ENCODE data around the gene TRABD.
"Not testable (repeated sequence)": the region's sequence is repeated elsewhere in the genome, so short reads cannot be mapped to it uniquely, and the experiment has no call there.

The TRABD gene

DNA sequence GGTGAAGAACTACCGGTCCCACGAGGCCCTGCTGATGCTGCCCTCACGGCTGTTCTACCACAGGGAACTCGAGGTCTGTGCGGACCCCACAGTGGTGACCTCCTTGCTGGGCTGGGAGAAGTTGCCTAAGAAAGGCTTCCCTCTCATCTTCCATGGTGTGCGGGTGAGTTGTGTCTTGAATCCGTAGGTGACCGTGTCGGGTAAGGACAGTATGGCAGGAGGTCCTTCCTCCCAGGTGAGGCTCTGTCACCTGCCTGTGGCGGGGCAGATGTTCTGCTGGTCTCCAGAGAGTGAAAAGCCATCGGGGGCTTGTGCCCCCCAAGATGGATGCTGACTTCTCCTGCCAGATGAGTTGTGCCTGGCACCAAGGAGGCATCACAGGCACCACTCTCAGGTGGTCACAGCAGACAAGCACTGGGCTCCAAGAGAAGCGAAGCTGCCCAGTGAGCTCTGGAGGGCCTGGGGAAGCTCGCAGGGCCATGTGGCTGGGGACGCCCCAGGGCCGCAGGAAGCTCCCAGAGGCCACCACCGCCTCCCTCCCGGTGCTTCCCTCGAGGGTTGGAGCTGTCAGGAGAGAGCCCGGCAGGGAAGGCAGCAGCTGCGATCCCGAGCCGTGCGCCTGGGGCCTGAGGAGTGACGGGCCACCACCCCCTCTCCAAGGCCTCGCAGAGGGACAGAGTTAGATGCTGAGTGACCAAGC lies 32.5 kb upstream of the TRABD start:
- DNase-seq = no peak

DNA sequence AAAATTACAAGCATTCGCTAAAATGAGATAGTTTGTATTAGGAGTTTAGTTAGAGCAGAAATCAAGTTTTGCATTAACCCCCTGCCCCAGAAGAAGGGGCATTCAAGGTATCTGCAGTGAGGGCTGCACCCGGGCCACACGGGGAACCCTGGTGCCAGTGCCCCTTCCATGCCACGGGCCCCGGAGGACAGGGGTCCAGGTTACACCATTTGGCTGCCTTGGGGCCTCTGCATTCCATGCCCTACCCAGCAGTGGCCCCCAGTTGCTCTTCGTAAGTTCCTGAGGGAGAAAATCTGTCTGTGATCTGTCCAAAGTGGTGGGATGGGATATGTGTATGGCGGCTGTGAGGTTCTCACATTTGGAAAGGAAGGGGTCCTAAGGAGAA lies 32.0 kb upstream of the TRABD start:
- no peak for DNase-seq

DNA sequence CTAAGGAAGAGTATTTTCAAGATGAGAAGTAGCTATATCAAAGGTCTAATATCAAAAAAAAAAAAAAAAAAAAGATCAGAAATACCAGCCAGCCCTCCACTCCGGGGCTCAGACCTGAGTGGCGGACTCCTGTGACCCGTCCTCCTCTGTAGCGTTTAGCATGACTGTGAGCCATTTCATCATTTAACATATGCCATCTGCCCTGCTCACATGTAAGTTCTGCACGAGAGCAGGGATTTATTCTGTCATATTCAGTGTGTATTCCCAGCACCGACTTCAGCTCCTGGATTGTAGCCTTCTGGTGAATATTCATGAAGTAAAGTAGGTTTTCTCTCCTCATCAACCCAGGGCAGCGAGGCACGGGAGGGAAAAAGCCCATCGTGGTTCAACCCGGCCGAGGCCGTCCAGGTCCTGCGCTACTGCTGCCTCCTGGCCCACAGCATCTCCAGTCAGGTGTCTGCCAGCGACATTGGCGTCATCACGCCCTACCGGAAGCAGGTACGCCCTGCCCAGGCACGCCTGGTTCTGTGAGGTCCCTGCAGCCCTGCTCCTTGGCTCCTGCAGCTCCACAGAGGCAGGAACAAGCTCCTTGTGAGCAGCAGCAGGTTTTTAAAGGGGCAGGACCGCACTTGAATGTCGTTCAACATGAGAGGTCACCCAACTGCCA lies 27.9 kb upstream of the TRABD start:
- DNase-seq = no peak

DNA sequence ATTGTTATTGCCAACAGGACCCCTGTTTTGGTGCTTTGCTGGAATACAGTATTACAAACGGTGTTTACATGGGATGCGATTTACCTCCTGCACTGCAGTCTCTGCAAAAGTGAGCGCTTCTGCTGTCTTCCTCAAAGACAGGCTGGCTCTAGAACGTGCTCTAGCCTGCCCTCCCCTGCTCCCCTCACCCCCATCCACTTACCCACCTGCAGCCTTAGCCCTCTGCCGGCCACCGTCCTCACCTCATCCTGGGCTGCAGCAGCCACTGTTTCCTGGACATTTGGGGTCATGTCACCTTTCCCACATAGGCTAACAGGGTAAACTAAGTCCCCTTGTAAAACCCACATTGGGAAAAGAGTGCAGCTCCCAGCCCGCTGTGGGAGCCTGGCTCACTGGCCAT lies 24.8 kb upstream of the TRABD start:
- no peak for DNase-seq

DNA sequence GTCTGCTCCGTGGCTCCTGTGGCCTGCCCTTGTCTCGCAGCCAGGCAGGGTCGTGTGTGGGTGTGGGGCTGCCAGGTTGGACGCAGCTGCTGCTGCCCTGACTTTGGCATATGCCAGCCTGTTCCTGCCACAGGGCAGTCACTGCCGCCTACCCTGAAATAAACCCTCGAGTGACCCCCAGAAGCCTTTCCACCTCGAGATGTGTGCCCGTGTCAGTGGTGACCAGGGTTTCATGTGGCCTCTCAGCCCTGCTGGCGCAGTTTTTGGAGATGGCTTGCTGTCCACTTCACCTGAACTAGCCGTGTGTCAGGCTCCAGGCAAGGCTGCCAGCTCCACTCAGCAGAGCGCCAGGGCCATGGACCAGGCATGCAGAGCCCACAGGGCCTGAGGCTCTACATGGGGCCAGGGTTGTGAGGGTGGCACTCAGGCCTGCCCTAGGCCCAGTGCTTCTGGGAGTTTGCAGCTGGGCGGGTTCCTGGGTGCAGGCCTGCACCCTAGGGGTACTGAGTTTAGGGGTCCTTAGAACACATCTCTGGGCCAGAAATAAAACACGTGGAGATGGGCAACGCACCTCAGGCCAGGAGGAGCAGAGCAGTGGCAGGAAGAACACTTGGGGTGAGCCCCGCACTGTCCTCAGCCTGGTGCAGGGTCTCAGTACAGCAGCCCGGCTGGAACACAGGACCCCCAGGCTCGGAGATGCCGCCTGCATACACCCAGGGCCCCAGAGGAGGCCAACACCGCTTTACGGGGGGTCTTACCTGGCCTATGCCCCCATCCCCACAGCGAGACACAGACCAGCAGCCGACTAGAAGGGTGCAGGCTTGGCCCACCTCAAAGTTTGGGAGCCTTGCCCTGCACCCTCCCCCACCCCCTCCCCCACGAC lies 24.0 kb upstream of the TRABD start:
- no peak for DNase-seq

DNA sequence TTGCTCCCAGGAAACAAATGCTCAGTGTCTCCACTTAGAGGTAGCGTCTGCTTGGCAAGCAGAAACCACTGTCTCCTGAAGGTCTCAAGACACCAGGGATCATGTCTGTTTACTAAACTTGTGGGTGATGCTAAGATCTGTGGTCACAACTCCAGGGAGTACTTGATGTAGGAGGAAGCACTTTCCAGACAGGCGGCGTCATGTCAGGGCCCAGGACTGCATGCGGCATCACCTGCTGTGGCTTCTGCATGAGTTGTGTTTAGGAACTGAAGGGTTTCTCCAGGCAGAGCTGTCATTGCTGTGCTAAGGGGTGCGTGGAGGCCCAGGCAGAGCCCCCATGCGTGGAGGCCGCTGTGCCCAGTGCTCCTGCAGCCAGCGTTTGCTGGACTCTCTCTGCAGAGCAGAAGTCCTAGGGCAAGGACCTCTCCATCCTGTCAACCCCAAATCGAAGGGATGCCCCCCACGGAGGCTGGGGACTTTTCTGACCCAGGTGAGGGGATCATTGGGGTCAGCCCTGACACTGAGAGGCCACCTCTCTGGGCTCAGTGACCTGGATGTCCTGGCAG lies 23.2 kb upstream of the TRABD start:
- no peak for DNase-seq

DNA sequence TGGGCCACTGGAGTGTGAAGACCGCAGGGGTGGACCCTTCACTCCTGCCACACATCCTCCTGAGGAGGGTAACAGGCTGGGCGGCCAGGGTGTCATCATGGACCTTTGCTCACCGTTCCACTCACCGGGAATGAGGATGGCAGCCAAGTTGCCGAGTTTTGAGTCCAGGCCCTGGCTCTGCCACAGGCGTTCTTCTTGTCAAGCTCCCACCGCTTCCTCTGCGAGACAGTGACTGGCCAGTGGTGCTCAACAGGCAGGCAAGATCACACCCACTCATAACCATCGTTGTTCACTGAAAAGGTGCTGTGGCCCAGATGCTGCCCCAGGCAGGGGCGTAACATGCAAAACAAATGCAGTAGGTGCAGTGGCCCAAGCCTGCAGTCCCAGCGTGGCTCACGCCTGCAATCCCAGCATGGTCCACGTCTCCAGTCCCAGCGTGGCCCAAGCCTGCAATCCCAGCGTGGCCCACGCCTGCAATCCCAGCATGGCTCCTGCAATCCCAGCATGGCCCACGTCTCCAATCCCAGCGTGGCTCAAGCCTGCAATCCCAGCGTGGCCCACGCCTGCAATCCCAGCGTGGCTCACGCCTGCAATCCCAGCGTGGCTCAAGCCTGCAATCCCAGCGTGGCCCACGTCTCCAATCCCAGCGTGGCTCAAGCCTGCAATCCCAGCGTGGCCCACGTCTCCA lies 20.1 kb upstream of the TRABD start:
- DNase-seq = no peak

DNA sequence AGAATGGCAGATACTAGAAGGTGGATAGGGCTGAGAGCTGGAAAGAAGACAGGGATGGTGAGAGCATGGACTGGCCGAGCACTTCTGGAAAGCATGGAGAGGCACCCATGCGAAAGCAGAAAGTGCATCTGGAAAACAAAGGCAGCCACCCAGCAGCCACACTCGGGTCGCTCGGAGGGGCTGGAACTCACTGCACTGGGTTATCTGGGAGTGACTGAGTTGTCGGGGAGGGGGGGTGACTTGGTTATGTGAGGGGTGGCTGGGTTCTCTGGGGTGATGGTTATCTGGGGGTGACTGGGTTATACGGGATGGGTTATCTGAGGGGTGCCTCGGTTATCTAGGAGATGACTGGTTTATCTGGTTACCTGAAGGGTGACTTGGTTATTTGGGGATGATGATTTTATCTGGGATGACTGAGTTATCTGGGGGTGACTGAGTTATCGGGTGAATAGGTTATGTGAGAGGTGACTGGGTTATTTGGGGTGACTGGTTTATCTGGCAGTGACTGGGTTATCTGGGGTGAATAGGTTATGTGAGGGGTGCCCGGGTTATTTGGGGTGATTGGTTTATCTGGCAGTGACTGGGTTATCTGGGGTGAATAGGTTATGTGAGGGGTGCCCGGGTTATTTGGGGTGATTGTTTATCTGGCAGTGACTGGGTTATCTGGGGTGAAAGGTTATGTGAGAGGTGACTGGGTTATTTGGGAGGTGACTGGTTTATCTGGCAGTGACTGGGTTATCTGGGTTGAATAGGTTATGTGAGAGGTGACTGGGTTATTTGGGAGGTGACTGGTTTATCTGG lies 17.8 kb upstream of the TRABD start:
- no peak for DNase-seq

DNA sequence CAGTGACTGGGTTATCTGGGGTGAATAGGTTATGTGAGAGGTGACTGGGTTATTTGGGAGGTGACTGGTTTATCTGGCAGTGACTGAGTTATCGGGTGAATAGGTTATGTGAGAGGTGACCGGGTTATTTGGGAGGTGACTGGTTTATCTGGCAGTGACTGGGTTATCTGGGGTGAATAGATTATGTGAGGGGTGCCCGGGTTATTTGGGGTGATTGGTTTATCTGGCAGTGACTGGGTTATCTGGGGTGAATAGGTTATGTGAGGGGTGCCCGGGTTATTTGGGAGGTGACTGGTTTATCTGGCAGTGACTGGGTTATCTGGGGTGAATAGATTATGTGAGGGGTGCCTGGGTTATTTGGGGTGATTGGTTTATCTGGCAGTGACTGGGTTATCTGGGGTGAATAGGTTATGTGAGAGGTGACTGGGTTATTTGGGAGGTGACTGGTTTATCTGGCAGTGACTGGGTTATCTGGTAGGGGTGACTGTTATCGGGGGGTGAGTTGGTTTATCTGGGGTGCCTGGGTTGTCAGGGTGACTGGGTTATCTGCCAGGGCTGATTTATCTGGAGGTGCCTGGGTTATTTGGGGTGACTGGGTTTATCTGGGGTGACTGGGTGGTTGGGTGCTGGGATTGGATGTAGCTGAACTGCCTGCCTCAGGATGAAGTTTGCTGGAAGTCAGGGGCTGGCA lies 17.1 kb upstream of the TRABD start:
- DNase-seq = not testable (repeated sequence)

DNA sequence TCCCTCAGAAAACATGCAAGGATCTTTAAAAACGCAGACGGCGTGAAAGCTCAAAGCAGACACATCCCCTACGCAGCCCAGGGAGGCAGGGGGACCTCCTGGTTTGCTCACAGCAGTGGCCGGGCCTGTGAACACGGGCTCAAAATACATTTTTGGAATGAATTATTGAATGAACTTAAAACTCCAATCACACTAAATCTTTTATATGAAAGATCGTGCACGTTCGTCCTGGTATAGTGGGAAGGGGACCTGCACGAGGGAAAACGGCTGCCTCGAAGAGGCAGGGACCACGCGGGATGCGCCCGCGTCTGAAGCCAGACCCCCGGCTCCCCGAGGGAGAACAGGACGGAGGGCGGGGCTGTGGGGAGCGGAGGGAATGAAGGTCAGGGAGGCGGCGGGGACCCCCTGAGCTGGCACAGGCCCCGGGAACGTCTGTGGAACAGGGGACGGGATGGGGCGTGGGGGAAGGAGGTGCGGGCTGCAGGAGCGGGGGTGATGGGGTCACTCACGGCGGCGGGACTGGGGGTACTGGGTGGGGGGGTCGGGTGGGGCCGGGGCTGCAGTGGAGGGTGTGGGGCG lies 16.4 kb upstream of the TRABD start:
- no peak for DNase-seq

DNA sequence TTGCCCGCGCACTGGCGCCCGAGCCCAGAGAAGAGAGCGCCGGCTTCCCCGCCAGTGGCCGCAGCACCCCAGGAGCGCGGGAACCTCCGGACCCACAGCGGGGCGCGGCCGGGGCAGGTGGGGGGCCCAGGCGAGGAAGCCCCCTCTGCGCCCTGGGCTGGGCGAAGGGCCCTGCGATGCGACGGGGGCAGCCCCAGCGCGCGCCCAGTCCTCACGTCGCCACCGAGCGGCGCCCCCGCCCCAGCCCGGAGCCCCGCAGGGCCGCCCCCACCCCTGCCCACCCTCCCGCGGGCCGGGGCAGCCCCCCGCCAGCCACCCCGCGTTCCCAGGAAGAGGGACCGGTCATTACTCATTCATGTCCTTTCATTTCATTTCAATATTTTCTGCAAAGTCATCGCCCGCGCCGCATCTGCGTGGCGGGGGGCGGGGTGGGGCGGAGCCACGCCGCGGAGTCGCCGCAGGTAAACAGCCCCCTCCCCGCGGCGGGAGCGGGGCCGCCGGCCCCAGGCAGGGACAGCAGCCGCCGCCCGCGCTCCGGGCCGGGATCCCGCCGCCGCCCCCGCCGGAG lies 15.9 kb upstream of the TRABD start:
- DNase-seq = peak; percentile 31

DNA sequence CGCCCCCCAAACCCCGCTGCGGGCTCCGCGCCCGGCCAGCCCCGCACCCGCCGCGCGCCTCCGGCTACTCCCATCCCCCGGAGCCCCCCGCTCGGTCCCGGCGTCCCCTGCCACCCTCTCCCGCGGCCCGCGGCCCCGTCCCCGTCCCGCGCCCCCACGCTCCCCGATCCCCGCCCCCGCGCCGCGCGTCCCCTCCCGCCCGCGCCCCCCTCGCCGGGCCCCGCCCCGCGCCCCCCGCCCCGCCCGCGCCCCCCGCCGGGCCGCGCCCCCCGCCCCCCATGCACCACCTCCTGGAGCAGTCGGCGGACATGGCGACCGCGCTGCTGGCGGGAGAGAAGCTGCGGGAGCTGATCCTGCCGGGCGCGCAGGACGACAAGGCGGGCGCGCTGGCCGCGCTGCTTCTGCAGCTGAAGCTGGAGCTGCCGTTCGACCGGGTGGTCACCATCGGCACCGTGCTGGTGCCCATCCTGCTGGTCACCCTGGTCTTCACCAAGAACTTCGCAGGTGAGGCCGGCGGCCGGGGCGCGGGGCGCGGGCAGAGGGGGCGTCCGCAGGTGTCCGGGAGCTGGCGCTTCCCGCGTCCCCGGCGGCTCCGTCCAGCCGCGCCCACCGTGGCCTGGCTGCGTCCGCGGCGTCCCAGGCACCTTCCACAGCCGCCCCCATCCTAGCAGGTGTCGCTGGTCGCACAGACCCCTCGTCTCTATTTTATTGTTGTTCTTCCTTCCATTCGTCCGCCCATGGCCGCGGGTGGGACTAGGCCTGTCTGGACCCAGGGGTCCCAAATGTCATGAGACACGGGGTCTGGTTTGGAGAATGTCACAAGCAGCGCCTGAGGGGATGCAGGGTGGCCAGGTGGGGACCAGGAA lies 15.0 kb upstream of the TRABD start, which contains the start of gene PANX2:
Gene PANX2 (plus strand): TSS at position 279 of the 866 bp plus-strand sequence. CDS start 0 bp downstream, at position 279.
- DNase-seq = no peak

DNA sequence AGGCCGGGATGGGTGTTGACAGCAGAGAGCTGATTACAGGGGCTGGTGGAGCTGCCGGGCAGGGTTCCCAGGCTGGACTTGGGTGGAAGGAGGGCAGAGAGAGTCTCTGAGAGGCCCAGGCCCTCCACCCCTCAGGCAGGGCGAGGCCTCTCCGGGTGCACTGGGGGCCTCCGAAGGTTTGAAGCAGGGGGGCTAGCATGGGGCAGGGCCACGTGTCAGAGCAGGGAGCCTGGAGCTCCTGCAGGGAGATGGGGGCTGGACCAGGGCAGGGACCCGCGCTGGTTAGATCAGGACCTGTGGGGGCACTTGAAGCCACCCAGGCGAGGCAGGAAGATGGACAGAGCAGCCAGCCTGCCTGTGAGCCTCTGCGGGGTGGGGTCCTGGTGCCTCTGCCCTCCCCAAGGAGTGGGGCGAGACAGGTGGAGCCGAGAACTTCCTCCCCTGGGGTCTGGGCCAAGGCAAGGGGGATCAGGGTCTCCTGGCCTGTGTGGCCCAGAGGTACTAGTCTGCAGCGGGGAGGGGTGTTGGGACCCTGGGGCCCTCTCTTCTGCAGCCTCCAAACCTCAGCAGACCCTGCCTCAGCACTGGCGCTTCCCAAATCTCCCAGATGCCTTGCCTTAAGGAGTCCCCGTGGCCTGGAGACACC lies 14.3 kb upstream of the TRABD start:
- no peak for DNase-seq

DNA sequence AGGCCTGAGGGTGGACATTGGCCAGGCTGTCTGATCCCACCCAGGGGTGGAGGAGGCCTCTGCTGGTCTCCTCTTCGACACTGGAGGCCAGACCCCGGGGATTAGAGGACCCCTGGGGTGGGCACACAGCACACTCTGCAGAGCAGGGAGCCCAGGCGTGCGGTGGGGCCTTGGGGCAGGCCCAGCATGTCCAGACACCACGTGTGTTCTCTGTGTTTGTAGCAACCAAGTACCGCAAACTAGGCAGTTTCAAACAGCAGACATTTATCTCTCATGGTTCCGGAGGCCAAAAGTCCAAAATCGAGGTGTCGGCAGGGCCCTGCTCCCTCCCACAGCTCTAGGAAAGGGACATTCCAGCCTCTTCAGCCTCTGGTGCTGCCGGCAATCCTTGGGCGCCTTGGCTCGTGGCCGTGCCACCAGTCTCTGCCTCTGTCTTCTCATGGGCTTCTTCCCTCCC lies 13.7 kb upstream of the TRABD start:
- no peak for DNase-seq

DNA sequence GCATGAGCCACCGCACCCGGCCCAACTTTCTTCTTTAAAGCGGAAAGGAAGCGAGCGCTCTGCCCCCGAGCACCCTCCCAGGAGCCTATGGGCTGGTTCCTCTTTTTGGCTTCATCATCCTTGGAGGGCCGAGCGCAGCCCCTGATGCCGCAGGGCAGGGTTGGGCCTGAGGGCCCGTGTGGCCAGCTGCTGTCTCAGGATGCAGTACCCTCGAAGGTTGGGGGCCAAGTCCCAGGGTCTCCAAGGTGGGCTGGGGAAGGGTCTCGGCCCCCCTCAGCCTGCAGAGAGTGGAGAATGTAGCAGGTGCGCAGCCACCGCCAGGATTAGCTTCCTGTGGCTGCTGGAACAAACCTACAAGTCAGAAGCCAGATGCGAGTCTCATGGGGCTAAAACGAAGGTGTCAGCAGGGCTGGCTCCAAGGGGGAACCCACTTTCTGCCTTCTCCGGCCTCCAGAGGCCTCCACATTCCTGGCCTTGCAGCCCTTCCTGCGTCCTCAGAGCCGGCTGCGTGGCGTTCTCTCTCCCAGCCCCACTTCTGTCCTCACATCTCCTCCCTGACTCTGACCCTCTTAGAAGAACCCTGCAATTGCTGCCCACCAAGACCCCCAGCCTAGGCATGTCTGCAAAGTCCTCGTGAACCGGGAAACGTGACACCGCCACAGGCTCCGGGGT lies 12.3 kb upstream of the TRABD start:
- DNase-seq = no peak

DNA sequence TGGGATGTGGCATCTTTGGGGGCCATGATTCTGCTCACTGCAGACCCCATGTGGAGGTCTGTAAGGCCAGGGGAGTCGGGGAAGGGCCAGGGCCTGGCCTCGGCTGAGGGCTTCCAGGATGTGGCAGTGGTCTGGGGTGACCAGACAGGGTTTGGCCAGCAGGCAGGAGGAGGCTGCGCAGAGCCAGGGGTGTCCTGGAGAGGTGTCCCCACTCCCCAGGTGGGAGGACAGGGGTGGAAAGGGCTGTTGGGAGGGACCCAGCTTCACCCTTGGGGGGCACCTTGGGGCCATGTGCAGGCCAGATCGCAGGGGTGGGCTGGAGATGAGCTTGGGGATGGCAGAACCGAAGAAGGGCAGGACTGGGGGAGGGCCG lies 11.7 kb upstream of the TRABD start:
- no peak for DNase-seq

DNA sequence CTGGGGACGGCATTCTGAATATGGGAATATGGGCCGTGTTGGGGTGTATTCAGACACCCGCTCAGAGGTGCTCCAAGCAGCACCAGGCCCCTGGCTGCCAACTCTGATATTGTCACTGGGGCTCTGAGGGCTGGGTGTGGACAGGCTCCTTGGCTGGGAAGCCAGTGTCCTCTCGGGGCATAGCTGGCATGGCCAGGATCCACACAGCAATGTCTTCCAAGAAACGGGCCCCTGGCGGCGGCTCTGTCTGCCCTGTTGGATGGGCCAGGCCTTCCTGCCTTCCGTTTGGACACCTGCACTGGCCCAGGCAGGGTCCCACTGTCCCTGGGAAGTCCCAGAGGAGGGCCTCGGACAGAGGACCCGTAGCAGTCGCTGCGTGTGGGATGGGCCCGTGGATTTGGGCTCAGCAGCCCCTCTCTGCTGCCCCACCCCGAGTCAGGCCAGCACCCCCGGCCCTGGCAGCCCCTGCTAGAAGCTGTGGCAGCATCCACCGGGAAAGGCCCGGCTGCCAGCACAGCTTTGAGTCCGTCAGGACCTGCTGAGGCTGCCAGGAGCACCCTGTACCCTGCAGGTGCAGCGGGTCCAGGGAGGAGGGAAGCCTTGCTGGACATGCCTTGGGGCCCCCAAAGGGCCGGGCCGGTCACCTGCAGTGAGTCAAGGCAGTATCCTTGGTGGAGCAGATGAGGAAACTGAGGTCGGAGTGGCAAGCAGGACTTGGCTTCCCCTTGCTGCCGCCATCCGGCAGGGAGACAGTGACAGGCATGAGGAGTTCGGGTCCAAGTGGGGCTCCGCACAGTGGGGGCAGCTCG lies 11.1 kb upstream of the TRABD start:
- no peak for DNase-seq

DNA sequence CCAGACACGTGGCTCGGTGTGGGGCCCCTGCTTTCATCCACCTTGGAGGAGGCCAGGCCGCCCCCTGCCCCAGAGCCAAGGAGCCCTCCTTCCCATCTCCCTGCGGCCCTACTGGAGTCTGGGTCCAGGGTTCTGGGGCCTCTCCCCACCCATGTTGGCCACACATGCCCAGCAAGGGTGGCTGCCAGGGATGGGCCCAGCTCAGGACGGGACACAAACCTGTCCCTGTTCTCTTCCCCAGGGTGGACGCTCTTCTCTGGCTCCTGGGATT lies 10.6 kb upstream of the TRABD start:
- DNase-seq = no peak
